Dedifferentiated amniotic fluid mesenchymal stem cell (primary cell): ENCODE measurements around the gene PCGF1.
"Not testable (repeated sequence)": the region's sequence is repeated elsewhere in the genome, so short reads cannot be mapped to it uniquely, and the experiment has no call there.

ENCODE experiments used
- DNase-seq: peaks from one replicate; pipeline ENCODE4 v3.0.0-alpha.2; 2016; ENCODE audit errors: extremely low spot score

PCGF1 gene

DNA sequence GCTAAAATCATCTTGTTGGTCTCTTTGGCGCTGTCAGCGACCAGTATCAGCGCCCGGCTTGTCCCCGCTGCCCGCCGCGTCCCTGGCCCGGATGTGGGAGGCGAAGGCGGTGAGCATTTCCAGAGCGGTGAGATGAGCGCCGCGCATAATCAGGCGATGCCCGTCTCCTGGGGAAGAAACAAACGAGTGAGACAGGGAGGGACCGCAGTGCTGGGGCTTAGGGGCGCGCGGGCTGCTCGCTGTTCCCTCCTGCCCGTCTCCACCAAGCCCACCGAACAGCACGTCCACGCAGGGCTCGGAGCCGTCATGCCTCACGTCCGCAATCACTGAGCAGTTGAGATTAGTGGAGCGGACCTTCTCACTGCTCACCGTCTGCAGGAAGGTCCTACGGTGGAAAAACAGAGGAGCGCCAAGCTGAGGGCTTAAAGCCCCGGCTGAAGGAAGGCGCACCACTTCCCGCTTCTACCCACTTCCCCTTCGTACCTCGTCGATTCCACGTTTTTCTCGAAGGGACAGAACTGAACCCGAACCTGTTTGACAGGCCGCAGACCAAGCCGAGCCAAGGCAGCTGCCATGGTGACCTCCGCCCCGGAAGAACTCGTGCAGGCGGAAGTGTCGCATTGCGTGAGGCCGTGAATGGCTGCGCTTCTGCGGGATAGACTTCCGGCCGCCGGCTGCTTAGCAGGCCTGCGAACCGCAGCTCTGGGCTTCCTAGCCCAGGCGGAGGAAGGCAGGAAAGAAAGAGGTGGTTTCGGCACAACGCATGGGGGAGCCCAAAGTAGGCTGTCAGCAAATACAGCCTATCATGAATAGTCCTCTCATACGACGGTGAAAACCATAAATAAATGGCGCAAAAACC is 35.2 kb downstream of the PCGF1 start, which contains the start of gene MRPL53:
TSS of gene MRPL53 (minus strand) at position 595 of the 859 bp plus-strand sequence. CDS start at position 575, 20 bp downstream.
- DNase-seq = peak; percentile 91

GRCh38 chr2:74471332-74472065 is 36.0 kb downstream of the PCGF1 start:
- no peak for DNase-seq

GRCh38 chr2:74470742-74471141 is 36.8 kb downstream of the PCGF1 start:
- not testable (repeated sequence) for DNase-seq

GRCh38 chr2:74464406-74464805 is 43.1 kb downstream of the PCGF1 start:
- DNase-seq = no peak

DNA sequence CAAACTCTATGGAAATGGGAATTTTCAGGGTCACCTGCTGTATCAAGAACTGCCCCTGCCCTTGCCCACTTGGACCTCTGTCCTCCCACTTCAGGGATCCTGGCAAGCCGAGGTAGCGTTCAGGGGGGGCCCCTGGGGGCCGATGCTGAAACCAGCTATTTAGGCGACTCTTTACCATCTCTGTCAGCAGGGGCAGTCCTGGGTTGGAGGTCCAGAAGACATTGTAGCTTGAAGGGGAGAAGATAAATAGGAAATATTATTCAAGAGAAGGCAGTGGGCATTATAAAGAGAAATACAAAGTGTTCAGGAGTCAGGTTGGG is 44.7 kb downstream of the PCGF1 start:
- DNase-seq = no peak

DNA sequence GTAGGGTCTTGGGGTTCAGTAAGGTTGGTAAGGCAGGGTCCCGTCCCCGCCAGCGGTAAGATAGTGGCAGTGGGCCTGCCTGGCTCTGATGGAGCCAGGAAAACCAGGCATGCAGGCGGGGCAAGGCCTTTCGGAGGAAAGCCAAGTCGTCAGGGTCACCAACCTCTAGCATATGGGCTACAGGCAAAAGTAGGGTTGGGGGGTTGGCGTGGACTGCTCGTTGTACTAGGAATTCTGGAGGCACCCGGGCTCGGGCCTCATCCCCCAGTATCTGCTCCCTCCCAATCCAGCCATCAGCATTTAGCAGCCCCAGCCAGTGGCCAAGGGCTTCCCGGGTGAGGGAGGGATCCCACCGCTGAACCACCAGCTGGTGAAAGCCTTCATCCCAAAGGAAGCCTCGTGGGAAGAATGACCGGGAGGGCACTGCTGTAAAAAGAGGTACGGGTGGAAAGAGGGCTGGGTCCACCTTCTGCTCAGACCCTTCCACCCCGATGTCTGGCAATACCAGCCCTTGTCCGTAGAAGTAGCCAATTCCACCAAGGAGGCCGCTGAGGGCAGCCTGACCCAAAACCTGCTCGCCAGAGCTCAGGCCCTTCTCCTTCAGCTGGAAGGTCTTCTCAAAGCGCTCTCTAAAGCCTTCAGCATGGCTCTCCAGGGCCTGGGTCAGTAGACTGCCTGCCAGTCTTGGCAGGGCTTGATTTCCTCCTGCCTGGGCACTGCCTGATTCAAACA is 45.3 kb downstream of the PCGF1 start:
- DNase-seq = no peak

- DNase-seq = no peak
These were observed 46.1 kb downstream of the PCGF1 start for GRCh38 chr2:74461187-74462053.

- DNase-seq = not testable (repeated sequence)
These were observed 47.3 kb downstream of the PCGF1 start for GRCh38 chr2:74460187-74460586.

DNA sequence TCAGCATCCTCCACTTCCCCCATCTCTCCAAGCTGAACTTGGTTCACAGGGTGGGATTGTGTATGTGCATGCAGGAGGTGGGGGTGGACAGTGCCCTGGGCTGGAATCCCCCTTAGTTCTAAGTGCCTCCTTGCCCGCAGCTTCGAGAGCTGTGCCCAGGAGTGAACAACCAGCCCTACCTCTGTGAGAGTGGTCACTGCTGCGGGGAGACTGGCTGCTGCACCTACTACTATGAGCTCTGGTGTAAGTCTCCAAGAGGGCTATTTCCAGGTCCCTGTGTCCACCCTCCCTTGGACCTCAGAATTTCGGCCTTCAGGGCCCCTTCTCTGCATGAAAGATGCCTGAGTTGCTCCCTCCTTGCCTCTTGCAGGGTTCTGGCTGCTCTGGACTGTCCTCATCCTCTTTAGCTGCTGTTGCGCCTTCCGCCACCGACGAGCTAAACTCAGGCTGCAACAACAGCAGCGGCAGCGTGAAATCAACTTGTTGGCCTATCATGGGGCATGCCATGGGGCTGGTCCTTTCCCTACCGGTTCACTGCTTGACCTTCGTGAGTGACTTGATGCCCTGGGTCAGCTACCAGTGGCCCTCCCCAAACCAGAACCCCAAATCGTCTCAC is 47.9 kb downstream of the PCGF1 start:
- not testable (repeated sequence) for DNase-seq

- DNase-seq = no peak
These were observed 48.5 kb downstream of the PCGF1 start for GRCh38 chr2:74458938-74459363.

GRCh38 chr2:74458132-74458937 is 49.2 kb downstream of the PCGF1 start, which contains the start of gene WBP1:
TSS of gene WBP1 (plus strand) at chr2:74458438. CDS start at chr2:74458603, 165 bp downstream.
- peak; percentile 100 for DNase-seq

GRCh38 chr2:74457549-74458131 is 49.9 kb downstream of the PCGF1 start:
- no peak for DNase-seq

GRCh38 chr2:74457129-74457548 is 50.4 kb downstream of the PCGF1 start:
- no peak for DNase-seq
